SK-N-SH (cell line): ENCODE measurements around the gene OR13C5.

ENCODE experiments used
- CTCF ChIP-seq: fragments of 200-600 bp; sonication (generic); IDR thresholded peaks from 2 replicates; pipeline ENCODE4 v1.6.1; 2017; ENCODE audit warnings: antibody characterized with exemption, mild to moderate bottlenecking, moderate library complexity
- EP300 ChIP-seq, 2 experiments: IDR thresholded peaks; 2 replicates each; pipeline versions ENCODE4 v1.4.0 to v1.6.1; 2012; ENCODE audit warnings: borderline replicate concordance in 1 of 2, low read depth in 1 of 2, low read length in 1 of 2
- FOSL2 ChIP-seq: IDR thresholded peaks from 2 replicates; pipeline ENCODE4 v1.4.0; 2012; ENCODE audit warnings: low read depth, mild to moderate bottlenecking, moderate library complexity, borderline replicate concordance
- GABPA ChIP-seq: IDR thresholded peaks from 2 replicates; pipeline ENCODE4 v1.4.0; 2012; ENCODE audit warnings: low read depth, mild to moderate bottlenecking
- MAX ChIP-seq: IDR thresholded peaks from 2 replicates; pipeline ENCODE4 v1.4.0; 2012; ENCODE audit warnings: low read depth
- RAD21 ChIP-seq: IDR thresholded peaks from 2 replicates; pipeline ENCODE4 v1.6.1; 2012; ENCODE audit warnings: mild to moderate bottlenecking, low read length
- RFX5 ChIP-seq: IDR thresholded peaks from 2 replicates; pipeline ENCODE4 v1.6.1; 2012; ENCODE audit warnings: mild to moderate bottlenecking, improper control_type of control experiment, low read length
- RXRA ChIP-seq: IDR thresholded peaks from 2 replicates; pipeline ENCODE4 v1.4.0; 2012; ENCODE audit warnings: low read depth, mild to moderate bottlenecking, borderline replicate concordance
- TAF1 ChIP-seq: IDR thresholded peaks from 2 replicates; pipeline ENCODE4 v1.6.1; 2012; ENCODE audit warnings: low read depth, mild to moderate bottlenecking, low read length, moderate library complexity, borderline replicate concordance

GRCh38 chr9:104553261-104553660, 46.0 kb downstream of the OR13C5 start:
- TF ChIP-seq RXRA (no peak), CTCF (no peak), TAF1 (no peak), EP300 (IDR thresholded peaks at IDR 0.05; ENCODE audit: borderline replicate concordance in 1 of 2, low read depth in 1 of 2, low read length in 1 of 2) (no peak), RFX5 (no peak), GABPA (no peak), MAX (no peak), FOSL2 (no peak), RAD21 (no peak)
